NCI-H774 (cell line): ENCODE measurements around the gene KRTAP5-3.
A peak's percentile ranks its signal among the peaks of the same experiment; 100 is the strongest.
"Not testable (repeated sequence)": the region's sequence is repeated elsewhere in the genome, so short reads cannot be mapped to it uniquely, and the experiment has no call there.

Experiments
- DNase-seq: peaks from one replicate; lab custom pipeline; 2025; lab: John Stamatoyannopoulos, UW

KRTAP5-3 gene

DNA sequence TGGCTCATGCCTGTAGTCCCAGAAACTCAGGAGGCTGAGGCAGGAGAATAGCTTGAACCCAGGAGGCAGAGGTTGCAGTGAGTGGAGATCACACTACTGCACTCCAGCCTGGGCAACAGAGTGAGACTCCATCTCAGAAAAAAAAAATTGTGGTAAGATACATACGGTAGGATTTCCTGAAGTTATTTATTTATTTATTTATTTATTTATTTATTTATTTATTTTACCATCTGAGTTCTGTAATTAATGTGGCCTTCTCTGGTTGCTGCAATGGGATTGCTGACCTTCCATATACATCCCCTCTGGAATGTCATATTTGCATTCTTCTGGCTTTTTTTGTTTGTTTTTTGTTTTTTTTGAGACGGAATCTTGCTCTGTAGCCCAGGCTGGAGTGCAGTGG, 25.4 kb downstream of the KRTAP5-3 start:
- DNase-seq, result not testable (repeated sequence)

DNA sequence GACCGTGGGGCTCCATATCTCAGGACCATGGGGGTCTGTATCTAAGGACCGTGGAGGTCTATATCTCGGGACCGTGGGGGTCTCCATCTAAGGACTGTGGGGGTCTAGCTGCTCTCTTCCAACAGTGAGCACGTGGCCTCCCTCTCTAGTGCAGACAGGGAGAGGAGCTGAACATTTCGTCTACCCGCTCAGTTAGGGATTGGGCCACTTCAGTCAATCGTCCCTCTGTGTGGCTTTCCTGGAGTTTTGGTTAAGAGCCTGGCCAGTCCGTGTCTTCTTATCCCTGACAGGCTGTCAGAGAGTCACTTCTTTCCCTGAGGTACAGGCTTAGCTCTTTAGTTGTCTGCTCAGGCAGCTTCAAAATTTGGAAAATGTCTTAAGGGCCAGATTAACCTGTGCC, 26.3 kb downstream of the KRTAP5-3 start:
- no peak for DNase-seq

DNA sequence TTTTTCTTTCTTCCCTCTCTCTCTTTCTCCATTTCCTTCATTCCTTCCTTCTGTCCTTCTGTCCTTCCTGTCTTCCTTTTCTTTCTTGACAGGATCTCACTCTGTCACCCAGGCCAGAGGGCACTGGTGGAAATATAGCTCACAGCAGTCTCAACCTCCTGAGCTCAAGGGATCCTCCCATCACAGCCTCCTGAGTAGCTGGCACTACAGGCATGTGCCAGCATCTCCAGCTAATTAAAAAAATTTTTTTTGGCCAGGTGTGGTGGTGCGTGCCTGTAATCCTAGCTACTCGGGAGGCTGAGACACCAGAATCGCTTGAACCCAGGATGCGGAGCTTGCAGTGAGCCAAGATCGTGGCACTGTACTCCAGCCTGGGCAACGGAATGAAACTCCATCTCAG, 31.4 kb downstream of the KRTAP5-3 start:
- DNase-seq, result no peak

DNA sequence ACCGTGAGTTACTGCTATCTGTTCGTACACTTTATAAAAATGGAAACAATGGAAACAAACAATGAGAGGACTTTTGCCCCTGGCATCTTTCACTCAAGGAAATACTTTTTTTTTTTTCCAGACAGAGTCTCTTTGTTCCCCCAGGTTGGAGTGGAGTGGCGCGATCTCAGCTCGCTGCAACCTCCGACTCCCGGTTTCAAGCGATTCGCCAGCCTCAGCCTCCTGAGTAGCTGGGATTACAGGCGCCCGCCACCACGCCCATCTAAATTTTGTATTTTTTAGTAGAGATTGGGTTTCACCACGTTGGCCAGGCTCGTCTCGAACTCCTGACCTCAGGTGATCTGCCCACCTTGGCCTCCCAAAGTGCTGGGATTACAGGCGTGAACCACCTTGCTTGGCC, 32.5 kb downstream of the KRTAP5-3 start:
- DNase-seq, result not testable (repeated sequence)

DNA sequence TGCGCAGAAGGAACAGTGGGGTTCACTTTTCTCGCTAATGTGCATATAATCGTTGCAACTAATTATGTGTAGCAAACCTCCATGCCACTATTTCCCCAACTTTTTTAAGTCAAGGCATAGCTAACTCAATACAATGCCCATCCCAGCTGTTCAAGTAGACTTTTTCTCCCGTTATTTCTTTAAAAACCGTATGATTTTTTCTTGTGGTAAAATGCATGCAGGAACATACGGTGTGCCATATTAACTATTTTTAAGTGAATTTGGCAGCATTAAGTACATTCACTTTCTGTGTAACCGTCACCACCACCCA, 33.4 kb downstream of the KRTAP5-3 start:
- DNase-seq, result no peak

DNA sequence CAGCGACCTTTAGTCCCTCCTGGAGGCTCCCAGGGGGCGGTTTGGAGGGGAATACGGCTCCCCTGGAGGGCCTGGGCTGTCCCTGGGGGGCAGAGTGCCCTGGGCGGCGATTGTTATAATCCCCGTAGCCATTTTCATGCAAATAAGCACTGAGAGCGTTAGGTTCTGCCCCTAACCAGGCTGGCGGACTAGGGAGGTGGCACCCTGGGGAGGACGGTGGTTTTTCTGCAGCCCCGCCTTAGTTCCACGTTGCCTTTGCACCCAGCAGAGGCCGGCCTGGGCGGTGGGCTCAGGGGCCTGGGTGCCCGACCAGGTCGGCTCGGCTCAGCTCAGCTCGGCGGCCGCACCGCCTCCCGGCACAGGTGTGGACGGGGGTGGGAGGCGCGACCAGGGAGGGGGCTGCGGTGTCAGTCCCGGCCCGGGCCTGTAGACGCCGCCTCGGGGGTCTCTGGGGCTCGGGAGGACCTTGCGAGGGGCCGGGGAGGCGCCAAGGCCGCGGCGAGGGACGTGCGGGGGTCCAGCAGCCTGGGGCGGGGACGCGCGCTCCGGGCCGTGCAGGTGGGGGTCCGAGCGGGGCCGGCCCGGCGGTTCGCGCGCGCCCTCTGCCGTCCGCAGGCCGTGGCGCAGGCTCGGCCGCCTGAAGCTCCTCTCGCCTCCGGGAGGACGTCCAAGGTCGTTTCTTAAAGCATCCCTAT, 33.9 kb downstream of the KRTAP5-3 start:
- DNase-seq, result peak; percentile 85

DNA sequence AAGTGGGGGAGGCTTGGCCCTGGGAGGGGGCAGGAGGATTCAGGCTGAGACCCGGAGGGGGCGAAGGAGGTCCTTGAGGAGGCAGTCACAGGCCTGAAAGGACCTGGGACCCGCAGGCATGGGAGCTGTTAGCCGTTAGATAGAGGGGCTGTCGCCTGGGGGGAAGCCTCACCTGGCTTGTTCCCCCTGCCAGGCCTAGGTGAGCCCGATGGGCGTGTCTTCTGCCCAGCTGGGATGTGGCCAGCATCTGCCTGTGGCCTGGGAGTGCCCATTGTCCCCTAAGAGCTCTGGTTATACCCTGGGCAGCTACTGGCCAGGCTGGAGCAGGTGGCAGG, 34.4 kb downstream of the KRTAP5-3 start:
- no peak for DNase-seq

DNA sequence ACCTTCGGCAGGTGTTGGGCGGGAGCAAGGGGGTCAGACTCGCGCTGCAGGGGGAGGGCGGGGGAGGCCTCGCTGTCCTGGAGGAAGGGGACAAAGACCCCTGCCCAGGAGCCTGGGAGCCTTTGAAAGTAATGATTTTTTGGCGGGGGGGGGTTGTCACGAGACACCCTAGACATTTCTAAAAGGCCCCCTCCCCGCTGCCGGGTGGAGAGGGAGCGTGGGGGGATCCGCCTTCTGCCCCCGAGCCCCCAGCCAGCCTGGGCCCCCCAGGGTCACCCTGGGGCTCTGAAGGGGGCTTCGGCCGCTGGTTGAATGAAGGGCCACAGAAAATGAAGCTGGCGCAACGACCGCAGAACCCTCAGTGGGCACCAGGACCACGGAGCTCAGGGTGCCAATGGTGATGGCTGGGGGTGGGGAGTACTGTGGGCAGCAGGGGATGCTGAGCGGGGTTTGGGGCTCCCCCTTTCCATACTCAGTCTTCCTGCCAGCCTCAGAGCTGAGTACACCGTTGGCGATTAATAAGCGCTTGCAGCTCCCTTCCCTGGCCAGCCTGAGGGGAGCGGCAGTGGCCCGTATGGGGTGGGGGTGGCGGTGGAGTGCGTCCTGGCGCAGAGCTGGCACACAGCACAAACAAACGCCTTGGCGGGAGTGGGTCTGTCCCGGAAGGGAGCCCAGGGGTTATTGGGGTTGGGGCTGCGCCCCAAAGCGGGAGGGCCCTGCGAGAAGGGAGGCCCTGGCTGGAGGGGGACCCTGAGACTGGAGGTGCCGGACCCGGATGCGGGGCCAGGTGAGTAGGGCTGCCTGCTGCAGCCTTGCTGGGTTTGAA, 35.0 kb downstream of the KRTAP5-3 start:
- DNase-seq, result peak; percentile 46

DNA sequence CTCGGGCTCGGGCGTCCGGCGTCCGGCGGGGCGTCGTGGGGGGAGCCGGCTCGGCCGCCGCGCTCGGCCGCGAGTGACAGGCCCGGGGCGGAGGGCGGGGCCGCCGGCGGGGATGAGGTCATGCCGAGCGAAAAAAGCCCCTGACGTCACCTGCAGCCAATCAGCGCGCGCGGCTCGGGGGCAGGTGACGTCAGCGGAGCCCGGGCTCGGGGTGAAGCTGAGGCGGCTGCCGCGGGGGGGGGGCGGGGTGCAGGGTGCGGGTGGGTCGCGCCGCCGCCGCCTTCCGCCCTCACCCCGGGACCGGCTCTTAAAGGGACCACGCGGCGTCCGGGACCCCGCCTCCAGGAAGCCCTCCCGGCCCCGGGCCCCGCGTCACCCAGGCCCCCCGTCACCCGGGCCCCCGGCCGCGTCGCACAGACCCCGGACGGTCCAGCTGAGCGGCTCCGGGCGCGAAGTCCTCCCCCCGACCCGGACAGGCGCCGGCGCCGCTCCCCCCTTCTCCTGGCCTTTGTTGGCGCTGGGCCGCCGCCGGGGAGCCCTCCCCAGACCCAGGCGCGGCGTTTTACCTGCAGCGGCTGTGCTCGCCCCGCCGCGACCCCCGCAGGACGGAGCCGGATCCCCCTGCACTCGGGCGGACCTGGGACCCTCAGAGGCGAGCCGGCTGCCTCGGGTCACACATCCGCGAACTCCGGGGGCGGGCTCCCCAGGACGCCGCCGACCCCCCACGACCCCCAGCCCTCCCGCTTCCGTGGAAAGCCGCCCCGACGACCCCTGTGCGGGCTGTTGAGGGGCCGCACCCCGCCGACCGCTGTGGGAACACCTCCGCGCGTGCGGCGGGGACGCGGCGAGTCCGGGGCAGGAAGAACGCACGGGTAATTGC, 35.8 kb downstream of the KRTAP5-3 start, which contains the start of gene DUSP8:
Gene DUSP8, minus strand, starts transcription at position 75 of the 880 bp plus-strand sequence. CDS start 6,445 bp downstream, outside the sequence.
- peak; percentile 87 for DNase-seq

DNA sequence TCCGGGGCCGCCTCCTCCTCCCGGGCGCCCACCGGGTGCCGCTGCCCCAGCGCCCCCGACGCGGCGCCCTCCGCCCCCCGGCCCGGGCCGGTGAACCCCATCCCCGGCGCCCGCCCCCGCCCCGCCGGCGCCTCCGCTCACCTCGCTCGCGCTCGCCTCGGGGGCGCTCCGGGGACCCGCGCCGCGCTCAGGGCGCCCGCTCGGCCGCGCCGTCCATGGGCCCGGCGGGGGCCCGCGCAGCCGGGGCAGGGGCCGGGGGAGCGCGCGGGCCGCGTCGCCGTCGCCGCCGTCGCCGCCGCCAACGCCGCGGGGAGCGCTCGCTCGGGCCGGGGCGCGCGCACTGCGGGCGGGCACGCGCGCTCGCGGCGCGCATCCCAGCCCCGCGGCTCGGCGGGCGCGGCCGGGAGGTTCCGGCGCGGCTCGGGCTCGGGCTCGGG, 36.5 kb downstream of the KRTAP5-3 start:
- no peak for DNase-seq

DNA sequence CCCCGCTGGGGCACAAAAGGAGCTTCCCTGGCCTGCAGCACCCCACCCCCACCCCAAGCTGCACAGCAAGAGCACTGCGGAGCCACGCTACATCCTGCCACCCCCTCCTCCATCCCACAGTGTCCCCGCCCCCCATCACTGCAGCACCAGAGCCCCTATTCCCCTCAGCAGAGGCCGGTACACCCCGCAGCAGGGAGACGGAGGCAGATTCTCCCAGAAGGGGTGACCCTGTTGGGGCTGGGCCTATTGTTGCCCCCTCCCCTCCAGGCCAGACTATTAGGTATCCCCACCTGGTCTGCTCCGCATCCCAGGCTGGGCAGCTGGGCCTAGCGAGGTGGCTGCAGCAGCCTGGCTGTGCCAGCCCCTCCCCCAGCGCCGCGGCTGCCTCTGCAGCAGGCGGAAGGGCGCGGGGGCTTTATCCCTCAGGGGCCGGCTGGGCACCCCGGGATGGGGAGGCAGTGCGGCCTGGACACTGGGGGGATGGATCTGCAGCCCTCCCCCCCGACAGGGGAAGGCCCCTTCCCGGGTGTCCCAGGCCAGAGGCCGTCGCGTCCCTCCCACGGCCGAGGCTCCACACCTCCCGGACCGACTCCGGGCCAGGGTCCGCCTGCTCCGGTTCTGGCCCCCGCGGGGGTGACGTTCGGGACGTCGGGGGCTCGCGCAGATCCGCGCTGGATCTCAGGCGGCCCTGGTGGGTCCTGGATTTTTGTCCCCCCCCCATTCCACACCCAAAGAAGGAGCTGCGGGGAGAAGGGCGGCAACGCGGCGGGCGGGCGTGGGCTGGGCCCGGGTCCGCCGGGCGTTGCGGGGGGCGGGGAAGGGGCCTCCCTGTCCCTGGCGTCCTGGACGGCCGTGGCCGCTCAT, 37.1 kb downstream of the KRTAP5-3 start:
- no peak for DNase-seq

DNA sequence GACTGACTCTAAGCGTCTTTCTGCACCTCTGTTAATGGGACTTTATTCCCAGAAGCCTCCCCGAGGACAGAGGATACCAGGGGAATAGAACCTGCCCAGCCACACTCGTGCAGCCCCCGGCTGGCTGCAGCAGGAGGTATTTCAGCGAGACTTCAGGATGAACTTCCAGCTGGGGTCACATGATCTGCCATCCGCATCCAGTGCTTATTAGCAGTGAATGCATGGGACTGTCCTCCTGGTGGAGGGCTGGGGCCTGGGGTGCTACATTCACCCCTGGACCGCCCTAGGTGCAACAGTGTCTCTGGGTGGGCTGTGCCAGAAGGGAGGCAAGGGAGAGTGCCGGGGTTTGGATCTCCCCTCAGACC, 37.8 kb downstream of the KRTAP5-3 start:
- DNase-seq, result no peak

DNA sequence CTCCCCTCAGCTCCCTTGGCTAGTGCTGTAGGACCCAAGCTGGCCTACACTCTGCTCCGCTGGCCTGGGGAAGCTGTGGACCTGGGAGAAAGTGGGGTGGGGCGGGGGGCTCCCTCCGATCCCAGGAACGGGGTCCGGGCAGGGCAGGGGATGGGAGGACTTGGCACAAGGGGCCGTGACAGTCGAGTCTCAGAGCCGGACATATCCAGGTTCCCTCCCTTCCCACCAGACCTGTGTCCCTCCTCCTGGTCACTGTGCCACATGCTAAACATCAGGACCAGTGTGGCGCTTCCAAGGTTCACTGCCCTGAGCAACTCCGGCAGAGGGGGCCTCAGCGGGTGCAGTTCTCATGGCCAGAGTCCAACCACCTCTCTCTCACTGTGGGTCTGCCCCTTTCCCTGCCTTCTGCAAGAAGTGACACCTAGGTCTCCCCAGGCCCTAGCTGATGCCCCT, 38.2 kb downstream of the KRTAP5-3 start:
- no peak for DNase-seq

DNA sequence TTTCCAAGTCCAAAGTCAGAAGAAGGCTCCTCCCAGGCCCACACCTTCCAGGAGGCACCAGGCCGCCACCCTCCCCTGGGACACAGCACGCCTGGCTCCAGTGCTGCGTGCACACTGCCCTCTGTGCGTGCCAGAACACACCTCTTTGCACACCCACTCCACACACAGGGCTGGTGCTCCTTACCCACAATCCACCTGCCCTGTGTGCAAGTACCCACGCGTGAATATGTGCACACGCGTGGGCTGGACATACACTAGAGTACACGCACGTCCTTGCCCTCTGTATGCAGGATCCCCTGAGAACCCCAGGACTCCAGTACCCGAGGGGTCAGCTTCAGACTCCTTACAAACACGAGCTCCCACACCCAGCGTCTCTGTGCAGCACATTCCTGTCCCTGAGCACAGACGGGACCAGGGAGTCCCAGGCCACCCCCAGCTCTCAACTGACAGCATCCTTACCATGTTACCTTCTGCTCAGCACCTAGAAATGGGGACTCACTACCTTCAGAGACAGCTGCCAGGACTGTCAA, 38.9 kb downstream of the KRTAP5-3 start:
- DNase-seq, result no peak

DNA sequence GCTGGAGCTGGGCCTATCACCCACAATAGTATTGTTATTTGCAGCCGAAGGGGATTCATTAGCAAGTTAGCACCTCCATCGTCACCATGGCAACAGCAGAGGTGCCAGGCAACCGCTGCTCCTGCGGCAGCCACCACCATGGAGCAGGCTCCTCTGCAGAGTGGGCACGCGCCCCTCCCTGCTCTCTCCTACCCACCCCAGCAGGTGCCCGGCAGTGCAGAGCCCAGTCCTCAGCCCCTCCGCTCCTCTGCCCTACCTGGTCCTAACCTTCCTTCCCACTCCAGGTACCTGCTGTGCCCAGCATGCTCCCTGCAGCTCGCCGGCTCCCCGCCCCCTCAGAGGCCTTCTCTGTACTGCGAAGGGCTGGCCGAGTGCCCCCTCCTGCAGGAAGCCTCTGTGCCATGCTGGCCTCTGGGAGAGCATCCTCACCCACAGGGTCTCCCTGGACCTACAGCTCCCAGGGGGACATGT, 39.8 kb downstream of the KRTAP5-3 start:
- no peak for DNase-seq

DNA sequence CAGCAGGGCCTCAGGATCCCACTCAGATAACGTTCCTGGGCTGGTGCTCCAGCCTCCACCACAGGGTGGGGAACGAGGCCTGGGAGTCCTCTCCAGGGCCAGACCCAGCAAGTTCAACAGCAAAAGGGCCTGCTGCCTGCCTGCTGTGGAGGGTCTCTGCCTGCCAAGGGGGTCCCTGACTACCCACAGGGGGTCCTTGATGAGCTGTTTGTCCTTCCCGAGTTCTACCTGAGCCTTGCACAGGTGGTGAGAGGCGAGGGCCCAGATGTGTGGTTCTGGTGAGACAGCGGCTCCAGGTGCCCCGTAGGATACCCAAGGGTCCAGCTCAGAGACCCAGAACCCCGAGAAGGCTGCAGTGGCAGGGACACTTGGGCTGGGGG, 40.6 kb downstream of the KRTAP5-3 start:
- no peak for DNase-seq

DNA sequence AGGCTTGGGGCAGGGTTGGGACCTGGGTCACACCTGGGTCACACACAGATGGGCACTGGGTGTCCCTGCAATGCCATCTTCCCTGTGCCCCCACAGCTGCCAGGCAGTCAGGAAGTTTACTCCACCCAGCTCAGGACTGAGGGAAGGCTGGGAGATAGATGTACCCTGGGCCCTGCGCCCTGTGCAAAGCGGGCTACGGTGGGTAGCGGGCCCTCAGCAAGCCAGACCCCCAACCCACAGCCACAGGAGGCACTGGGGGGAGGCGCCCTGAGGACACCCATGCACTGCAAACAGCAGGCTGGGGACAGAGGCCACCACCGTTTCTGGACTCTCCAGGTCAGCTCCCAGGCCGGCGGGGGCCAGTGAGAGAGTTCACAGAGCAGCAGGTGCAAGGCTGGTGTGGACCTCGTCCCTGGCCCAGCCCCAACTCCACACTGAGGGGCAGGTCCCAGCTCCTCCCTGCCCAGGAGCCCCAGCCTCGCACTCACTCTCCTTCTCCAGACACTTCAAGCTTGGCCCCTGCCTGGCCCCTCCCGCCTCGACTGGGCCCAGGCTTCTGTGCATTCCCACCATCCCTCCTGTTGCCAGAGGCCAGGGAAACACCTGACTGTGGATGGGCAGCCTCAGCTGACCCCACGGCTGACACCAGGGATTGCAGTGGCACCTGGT, 41.1 kb downstream of the KRTAP5-3 start:
- DNase-seq, result no peak

DNA sequence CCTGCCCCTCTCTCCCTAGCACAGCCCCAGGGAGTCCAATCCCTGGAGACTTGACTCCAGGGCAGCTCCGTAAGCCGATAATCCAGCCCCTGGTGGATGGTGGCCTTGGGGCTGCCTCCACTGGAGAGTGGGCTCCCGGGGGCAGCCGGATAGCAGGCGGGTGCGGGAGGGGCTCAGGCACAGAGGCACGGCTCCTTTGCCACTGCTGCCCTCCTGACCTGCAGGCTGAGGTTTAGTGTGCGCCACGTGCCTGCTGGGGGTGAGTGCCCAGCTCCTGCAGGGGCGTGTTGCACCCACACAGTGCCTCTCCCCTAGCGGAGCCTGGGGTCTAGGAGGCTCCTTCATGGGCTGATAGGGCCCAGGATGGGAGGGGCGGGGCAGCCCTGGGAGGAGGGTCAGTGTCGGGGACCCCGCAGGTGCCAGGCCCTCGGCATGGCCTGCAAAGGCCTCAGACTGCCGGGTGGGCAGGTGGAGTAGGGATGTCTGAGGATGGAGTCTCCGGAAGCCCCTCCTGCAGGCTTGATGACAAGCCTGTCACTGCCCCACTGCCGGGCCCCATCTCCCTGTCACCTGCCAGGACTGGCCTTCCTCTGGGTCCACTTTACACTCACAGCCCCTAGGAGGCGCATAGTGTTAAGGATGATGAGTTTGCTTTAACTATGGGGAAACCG, 41.7 kb downstream of the KRTAP5-3 start:
- DNase-seq, result no peak

DNA sequence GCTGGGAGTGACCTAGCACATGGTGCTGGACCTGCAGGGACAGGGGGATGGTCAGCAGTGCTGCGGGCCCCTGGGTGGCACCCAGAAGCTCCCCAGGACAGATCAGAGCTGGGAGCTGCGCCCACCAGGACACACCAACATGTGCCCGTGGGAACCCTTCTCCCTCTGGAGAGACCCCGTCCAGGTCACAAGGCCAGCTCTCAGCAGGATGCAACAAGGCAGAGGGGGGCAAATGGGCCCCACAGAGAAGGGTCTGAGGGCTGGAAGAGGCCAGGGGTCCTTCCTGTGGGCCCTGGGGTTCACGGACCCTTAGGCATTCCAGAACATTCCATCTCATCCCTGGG, 42.4 kb downstream of the KRTAP5-3 start:
- no peak for DNase-seq

DNA sequence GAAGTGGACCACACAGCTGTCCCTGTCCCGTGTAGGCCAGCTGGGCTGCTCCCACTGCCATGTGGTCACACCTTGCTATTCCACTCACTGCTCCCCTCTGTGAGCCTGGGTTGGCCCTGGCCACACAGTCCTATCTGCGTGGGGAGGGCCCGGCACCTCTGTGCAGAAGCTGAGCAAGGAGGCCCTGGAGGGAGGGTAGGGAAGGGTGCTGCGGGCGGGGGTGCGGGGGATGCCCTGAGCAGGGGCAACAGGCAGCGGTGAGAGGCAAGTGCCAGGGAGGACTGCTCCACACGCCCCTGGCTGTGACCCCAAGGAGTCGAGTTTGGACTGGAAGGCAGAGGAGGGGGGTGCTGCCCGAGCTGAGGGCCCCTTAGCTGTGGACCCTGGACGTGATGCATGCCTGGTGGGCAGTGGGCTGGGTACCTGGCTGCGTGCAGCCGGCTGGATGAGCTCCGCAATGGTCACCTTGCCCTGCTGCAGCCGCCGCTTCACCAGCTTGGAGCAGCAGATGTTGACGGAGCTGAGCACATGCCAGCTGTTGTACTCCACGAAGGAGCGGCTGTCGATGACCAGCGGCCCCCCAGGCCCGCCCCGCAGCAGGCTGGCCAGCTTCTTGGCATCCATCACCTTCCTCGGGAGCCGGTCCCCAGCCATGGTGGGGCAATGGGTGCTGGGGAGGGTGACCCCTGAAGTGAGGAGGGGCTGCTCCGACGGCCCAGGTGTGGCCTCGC, 42.9 kb downstream of the KRTAP5-3 start:
- DNase-seq, result no peak
